ENCODE measurements around the gene NRCAM.

The NRCAM gene

GRCh38 chr7:108236681-108237415 is 219.4 kb downstream of the NRCAM start:
- DNase-seq, result no peak

- no peak for DNase-seq
These were observed 220.7 kb downstream of the NRCAM start for GRCh38 chr7:108235451-108236061.

GRCh38 chr7:108234971-108235450 is 221.2 kb downstream of the NRCAM start:
- DNase-seq, result no peak

DNA sequence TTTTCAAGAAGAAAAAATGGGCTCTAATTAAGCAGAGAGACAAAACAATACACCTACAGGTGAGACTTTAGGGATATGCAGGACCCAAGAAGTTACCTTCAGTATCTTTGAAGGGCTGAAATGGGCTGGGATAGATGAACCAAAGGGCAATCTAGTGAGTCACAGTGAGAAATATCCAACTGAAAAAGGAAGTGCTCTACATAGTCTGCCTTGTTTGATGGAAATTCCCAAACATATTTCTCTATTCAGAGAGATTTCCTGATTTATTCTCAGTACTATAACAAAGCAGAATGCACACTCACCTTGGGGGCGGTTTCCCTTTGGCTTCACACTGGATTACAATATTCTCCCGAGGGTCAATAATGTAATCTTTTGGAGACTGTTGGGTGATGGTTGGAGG is 222.0 kb downstream of the NRCAM start:
- no peak for DNase-seq

DNA sequence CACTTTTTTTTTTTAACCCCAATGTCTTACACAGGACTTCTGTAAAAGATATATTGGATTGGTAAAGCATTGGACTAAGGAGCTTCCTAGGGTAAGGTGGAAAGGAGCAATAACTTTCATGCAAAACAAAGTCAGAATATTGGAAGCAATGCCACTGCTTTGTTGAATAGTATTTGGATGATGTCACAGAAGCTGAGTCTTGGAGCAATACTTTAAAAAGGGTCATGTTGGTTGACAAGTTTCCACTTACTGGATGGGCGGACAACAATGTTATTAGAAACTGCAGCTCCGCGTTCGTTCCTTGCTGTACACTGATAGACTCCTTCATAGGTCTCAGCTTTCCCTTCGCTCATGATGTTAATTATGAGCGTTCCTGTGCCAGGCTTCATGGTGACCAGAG is 224.2 kb downstream of the NRCAM start:
- DNase-seq, result no peak

DNA sequence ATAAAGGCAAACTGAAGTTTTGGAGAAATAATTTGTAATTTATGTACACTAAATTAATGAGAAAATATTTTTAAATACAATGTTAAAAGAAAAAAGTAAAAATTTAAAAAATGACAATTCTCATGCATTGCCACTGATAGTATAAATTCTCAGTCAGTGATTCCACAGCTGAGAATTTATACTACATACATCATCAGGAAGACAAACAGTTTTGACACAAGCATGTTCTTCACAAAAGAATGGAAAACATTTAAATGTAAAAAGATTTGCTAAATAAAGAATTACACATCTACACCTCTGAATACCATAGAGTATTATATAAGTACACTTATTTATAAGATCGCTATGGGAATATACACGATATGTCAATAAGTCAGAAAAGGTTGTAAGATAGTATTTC is 225.0 kb downstream of the NRCAM start:
- no peak for DNase-seq

GRCh38 chr7:108227366-108227765 is 228.9 kb downstream of the NRCAM start:
- no peak for DNase-seq

GRCh38 chr7:108226816-108227299 is 229.4 kb downstream of the NRCAM start:
- no peak for DNase-seq

DNA sequence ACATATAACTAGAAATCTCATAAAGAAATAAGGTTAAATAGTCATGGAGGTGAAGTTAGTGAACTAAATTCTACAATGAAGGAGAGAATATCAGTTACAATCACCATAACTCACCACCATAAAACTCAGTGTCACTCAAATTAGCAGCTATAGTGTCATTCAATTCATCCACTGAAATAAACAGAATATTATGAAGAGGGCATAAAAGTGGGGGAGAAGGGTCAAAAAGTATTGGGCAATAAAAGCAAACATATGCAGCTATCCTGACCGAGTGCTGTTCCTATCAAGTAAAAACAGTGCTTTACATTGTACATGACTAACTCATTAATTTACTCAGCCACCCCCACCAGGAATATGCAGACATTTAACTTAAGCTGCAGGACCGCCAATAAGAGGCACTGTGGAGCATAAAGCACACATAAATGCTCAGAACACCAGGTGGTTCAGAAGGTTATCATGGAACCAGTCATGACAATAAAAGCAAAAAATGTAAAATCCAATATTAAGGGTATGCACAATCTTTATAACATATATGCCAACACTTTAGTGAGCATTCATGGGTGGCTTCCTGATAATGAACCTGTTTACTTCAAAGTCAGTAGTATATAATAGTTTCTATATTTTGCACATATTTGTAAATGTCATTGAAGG is 230.6 kb downstream of the NRCAM start:
- no peak for DNase-seq

DNA sequence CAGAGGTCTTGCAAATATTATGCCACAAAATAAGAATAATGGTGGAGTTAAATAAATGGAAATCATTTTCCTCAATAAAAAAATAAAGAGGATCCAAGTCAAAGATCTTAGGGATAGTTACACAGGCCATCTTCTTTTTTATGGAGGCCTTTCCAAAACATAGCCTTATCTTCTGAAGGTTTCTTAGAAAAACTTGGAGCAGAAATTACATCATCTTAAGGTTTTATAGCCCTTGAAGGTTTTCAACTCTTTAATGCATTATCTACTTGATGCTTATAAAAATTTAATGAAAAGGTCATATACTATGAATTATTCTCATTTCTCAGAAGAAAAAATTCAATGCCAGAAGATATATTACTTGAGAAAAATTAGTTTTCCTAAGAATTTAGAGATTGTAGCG is 231.8 kb downstream of the NRCAM start:
- no peak for DNase-seq

DNA sequence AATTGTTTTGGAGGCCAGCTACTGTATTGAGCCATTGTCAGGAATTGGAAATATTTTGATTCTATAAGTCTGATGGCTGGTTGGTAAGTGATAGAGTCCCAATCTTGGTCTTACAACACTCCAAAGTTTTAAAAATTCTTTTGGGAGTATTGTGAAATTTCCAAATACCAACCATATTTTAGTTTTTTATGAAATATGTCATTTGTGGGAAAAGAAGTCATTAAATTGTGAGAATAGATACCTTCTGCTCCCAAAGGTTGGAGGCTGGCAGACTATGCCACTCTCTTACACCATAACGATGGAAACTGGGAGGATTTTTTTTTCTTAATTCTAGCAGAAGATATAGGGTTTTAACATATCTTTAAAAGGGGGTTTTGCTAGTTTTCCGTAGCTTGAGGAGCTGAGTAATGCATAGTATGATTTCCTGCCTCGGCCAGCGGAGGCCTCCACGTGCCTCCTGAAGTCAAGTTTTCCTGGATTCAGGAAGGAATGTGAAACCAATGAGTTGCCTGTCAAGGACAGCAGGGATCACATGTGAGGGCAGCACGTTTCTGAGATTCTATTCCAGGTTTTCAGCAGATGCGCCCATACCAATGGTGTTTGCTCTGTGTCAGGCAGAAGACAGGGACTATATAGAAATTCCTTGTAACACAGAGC is 233.9 kb downstream of the NRCAM start:
- DNase-seq, result no peak

GRCh38 chr7:108211382-108212201 is 244.6 kb downstream of the NRCAM start:
- no peak for DNase-seq

DNA sequence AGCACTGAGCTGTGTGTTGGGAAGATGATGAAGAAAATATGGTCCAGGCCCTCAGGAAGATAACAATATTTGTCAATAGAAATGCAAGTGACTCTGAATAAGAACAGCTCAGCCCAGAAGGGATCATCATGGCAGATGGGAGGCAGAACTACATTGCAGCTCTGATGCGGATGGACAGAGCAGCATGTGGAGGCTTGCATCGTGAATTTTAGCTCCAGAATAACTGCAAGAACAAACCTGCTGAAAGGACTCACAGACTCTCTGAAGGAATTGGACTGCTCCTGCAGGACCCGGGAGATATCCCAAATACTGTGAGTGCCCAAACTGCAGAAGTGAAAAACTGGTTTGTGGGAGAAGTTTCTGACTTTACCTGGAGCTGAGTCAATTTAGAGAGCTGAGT is 245.4 kb downstream of the NRCAM start:
- no peak for DNase-seq

DNA sequence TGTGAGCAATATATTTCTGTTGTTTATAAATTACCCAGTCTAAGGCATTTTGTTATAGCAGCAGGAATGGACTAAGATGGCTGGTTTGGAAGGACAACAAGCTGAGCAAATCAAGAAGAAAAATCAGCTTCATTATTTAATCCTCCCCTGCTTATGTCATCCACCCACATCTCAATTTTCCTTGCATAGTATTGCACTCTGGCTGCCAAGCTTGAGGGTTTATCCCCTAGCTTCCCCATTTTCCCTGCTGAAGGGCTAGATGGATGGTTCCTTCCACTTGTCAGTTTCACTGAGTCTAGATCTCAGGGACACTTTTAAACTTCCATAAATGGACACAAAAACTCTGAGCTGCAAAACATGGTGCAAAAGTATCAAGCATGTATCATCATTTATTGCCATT is 250.9 kb downstream of the NRCAM start:
- DNase-seq, result no peak

DNA sequence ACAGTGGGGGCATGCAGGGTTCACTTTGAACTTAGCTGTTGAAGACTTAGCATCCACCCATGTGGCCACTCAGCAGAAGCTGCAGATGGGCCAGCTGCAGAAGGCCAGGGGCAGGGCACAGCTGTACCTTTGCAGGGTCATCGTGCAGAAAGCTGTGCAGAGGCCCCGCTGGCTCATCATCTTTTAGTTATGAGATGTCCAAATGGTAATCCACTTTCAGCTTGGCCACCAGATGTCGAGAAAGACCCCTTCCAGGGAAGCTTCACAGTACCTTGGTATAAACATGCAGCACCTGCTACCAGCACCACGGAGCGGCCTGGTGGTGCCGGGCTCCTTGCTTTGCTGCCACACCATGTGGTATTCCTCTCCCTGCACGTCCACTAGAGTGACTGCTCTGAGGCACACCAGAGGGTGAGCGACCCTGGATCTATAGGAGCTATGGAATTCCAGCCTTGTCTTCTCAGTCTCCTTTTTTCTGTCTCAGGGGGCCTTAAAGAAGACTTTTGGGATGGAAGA is 251.9 kb downstream of the NRCAM start:
- DNase-seq, result no peak

DNA sequence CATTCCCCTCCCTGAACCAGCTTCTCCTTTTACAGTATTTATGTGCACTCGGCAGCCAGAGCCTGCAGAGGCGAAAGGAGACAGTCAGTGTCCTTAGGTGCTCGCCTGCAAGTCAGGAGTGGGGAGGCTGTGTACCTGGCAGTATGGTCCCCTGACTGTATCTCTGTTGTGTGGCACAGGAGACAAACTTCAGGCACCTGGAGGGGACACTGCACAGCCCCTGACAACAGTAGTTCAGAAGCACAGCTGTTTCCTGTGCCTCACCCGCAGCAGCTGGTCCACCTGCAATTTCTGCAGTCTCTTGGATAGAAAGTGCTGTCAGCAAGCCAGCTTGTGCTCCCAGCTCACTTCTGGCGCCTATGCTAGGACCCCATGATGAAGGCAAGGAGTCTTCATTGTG is 252.7 kb downstream of the NRCAM start:
- no peak for DNase-seq

GRCh38 chr7:108202743-108203142 is 253.5 kb downstream of the NRCAM start:
- no peak for DNase-seq

- no peak for DNase-seq
These were observed 254.5 kb downstream of the NRCAM start for GRCh38 chr7:108201766-108202165.

DNA sequence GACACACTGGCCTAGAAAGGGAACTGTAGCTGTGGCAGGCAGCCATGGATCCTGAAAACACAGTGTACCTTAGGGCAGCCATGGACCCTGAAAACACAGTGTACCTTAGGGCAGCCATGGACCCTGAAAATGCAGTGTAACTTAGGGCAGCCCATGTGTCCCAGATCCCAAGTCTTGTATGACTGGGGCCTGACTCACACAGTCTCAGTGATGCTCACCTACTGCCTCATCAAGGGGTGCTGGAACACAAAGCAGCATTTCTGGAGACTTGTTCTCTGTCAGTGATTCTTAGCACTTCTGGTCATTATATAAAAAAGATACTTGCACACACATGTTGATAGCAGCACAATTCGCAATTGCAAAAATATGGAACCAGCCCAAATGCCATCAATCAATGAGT is 255.9 kb downstream of the NRCAM start:
- DNase-seq, result no peak

- DNase-seq, result no peak
These were observed 258.7 kb downstream of the NRCAM start for GRCh38 chr7:108197371-108198091.

- DNase-seq, result no peak
These were observed 260.2 kb downstream of the NRCAM start for GRCh38 chr7:108196004-108196403.

Measured in activated CD8-positive, alpha-beta memory T cell treated with anti-CD3 and anti-CD28 coated beads, Interleukin-2, amount 50 U/mL, for 48 hours (primary cell).